Fibroblast of skin of right quadriceps (primary cell): ENCODE data around the gene DIAPH2.
A peak's percentile ranks its signal among the peaks of the same experiment; 100 is the strongest.

ENCODE experiments used
- DNase-seq: peaks from one replicate; pipeline ENCODE4 v3.0.0-alpha.2; 2013

Gene DIAPH2

DNA sequence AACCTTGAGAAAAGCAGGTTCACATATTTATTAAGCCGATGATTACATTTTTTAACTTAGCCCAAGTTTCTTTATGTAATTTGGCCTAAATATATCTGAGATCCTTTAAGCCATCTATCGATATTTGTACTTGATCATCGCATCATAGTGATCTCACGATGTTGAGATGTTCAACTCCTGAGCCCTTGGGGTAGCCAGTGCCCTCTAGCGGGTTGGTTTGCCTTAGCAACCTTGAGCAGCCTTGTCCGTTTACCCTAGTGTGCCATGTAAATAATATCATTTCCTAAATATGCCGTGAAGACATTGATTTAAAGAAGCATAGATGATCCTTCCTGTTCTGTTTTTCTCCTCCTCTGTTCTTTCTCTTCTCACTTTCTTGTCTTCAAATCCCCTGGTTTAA is 631.3 kb downstream of the DIAPH2 start:
- no peak for DNase-seq

DNA sequence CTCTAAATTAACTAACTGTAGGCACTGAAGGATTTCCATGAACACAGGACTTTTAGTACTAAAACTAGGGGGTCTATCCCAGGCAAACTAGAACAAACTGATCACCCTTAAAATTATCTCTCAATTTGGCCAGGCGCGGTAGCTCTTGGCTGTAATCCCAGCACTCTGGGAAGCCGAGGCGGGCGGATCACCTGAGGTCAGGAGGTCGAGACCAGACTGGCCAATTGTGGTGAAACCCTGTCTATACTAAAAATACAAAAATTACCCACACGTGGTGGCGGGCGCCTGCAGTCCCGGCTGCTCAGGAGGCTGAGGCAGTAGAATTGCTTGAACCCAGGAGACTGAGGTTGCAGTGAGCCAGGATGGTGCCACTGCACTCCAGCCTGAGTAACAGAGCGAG is 635.7 kb downstream of the DIAPH2 start:
- no peak for DNase-seq

DNA sequence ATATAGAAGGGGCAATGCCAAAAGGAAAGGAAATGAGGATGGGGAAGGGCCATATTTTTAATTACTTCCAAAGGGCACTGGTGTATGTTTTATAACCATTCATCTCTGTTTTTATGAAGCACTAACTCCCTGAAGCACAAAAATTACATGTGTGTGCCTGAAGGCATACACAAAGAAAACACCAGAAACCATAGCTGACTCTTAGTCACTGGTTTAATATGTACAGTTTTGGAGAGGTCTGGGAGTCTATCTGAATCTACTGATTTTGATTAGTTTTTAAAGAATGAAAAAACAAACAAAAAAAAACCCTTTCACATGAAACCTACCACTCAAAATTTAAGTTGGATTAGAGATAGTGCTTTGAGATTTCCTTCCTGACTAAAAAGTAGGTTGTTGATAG is 637.8 kb downstream of the DIAPH2 start:
- no peak for DNase-seq

DNA sequence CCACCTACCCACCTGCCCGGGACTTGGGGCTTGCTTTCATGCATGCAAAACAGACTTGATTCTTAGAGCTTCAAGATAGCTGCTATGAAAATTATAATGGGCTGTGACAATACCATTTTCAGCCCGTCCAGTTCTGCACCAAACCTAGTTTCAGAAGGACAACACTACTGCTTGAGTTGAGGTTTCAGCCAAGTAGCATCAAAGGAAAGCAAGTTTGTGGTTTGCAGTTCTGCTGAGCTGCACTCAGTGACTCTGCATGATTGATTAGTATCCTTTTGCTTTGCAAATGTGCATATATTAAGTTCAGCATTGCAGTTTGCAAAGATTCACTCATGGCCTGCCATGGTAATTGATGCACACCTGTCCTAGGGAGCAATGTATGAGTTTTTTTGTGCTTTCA is 641.8 kb downstream of the DIAPH2 start:
- DNase-seq, result no peak

DNA sequence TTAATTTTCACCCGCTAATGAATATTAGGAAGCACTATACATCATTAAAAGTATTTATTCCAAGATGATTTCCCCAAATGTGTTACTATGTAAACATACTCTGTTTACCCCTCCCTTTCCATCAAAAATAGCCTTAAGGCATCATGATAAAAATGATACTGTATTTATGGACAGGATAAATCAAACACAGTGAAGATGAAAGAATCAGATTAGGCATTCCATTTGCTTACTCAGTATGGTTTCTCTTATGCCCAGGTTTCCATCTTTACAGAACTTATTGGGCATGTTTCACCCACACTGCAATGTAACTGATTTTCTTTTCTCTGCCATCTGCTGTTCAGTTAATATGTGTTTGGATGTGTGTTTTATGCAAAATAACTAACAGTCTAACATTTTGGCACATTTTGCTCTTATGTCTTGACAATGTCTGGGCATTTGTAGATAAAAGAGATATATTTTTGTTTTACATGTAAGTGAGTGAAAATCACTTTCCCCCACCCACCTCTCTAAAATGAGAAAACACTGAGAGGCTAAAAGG is 644.3 kb downstream of the DIAPH2 start:
- no peak for DNase-seq

DNA sequence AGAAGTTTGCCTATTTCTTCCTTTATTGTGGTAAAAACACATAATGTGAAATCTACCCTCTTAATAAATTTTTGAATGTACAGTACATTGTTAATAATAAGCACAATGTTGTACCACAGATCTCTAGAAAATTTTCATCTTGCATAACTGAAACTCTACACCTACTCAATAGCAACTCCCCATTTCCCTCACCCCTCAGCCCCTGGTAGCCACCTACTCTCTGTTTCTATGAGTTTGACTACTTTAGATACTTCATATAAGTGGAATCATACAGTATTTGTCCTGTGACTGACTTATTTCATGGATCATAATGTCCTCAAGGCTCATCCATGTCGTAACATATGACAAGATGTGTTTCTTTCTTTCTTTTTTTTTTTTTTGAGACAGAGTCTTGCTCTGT is 645.5 kb downstream of the DIAPH2 start:
- DNase-seq, result no peak

DNA sequence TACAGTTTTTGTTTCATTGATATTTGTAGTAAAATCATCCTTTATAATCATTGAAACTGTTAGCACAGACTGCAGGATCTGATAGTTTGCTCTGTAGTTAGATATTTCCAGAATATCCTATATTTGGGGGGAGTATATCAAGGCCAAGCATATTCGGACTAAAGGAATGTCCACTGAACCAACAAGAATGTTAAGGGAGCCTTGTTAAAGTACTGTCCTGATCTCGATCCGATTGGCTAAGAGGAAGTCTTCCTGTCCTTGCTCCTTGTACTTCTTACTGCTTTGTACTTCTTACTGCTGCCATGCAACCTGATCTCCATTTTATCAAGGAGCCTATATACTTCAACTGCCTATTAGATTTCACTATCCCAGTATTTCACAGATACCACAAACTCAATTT is 648.3 kb downstream of the DIAPH2 start:
- peak; percentile 43 for DNase-seq

DNA sequence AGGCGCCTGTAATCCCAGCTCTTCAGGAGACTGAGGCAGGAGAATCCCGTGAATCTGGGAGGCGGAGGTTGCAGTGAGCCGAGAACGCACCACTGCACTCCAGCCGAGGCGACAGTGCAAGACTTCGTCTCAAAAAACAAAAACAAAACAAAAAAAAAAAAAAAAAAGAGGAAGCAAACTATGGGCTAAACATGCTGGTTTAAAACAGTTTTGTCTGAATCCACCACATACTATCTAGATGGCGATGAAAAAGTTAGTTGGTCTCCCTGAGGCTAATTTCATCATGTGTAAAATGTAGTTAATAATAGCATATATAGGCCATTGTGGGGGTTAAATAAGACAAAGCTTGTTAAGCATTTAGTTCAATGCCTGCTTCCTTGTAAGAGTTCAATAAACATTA is 650.2 kb downstream of the DIAPH2 start:
- DNase-seq, result no peak

DNA sequence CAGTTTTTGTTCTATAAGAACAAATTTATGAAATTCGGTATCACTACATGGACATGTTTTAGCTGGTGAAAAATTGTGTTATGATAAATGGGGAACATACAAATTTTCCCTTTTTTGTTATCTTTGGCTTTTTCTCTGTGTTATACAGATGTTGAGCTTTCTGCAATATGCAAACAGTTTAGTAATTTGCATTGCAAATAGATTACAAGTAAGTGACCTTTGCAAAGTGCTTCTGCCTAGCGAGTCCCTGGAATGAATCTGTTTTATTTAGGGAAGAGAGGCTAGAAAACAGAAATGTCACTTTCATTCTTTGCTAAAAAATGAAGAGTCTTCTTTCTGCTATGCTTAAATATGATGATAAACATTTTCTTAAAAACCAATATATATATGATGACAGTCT is 660.1 kb downstream of the DIAPH2 start:
- no peak for DNase-seq

DNA sequence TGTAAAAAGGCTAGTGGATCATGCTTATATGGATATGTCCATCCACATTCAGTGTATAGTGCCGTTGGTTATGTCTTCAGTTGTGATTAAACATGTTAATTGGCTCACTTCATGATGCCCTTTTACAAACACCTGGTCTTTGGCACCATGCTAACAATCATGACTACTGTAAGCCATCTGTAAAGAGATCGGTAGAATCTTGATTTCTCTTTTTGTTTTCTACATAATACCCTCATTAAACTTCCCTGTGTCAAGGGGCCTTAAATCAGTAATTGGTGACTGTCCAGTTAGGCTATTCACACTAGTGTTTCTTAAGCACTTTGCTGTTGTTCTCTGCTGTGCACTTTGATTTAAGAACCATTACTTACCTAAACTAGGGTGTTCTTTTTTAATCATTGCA is 674.3 kb downstream of the DIAPH2 start:
- DNase-seq, result no peak

DNA sequence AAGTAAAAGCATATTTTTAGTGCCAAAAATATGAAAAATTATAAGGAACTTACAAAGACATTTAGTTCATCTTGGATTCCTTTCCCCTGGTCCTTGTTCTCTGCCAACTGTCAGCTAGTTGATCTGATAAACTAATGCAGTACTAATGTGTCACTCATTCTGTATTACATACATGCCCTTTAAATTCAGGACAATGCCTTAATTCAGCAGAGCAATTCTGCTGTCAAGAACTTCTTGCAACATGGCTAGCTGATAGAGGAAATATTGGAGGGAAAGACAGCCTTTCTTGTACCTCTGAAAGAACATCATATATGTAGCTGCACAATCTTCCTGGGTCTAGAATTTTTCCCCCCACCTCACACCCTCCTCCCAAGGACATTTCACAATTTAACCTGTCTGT is 679.2 kb downstream of the DIAPH2 start:
- DNase-seq, result no peak

DNA sequence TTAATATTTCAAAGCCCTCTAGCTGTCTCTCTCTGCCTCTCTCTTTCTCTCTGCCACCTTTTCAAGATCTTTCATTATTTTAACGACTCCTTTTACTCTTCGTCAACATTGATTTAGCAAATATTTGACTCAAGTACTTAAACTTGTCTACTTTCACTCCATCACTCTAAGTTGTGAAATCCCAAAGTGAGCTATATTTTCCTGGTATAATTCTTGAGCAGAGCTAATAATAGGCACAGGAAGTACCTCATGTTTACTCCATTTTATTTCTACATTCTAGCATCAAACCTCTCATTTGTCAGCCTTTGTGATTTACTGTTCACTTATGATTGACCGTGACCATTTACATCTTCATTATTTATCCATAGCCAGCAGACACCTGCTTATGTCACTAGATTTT is 681.6 kb downstream of the DIAPH2 start:
- no peak for DNase-seq

DNA sequence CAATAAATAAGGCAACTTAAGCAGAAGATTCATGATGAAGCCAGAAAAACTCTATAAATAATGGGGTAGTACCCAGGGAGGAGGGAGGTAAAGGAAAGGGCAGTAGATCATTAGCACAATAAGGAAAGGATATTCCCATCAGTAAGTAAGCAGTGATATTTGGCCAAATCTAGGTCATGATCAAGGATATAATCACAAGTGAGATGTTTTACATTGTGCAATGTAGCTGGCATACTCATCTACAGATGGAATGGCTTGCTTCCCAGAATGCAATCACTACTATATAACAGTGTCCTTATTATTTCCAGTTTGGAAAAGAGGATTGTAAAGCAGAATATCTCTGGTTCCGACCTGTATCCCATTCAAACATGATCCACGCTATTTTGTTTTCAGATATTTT is 682.5 kb downstream of the DIAPH2 start:
- peak; percentile 9 for DNase-seq

DNA sequence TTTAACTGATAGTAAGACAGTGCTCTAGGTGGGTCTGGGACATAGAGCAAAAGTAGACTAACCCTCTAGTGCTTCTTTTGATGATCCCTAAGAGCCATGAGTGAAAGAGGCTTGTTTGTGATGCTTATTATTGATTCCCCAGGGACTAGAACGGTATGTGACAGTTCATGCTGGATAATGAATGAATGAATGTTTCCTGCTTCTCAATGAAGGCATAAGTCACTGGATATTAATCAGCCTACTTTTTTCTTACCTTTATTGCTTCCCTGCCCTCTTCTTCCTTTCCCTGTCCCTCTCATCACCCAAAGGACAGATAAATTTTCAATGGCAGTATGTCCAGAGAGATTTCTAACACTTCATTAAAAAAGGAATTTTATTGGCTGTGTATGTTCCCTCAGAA is 685.3 kb downstream of the DIAPH2 start:
- no peak for DNase-seq

DNA sequence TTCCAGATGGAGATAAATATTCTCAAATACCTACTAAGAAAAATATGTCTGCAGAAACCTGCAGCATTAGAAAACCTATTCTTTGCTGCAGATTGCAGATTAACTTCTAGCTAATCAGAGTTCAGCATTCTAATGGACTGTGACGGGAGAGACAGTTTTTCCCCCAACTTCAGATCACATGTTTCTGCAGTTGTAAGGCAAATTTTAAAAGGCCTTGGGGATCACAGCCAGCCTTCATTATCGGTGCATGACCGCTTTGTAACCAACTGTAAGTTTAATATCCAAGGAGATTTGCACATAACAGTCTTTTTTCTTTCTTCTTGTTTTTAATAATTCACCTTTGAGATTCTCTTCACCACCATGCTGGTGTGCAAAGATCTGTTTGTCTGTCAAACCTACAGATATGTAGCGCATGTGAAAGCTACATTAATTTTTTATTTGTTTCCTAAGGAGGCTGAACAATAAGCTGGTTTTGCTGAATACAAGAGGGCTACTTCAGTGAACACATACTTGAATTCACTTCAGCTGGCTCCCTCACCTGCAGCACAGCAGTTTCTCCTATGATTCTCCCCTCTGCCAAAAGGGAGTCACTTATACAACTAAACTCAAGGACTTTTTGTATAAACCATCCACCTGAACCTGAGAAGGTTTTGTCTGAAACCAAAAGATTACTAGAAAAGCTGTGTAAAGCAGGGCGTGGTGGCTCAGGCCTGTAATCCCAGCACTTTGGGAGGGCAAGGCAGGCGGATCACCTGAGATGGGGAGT is 687.5 kb downstream of the DIAPH2 start:
- no peak for DNase-seq

DNA sequence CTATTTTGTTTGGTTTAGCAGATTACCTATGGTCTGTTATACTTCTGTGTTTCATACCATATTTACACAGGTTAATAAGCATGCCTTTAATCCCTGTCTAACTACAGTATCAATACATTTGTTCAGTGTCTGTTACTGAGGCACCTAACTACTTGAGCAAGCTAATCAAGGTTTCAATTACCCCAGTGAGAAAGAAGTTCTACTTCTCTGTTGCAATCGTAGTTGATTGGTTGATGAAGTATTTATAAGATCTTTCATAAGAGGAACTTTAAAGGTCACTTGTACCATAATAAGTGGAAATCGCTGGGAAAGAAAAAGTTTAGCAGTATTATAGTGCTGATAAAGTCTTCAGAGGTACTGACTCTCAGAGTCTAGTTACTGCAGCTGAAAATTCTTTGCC is 689.6 kb downstream of the DIAPH2 start:
- no peak for DNase-seq

DNA sequence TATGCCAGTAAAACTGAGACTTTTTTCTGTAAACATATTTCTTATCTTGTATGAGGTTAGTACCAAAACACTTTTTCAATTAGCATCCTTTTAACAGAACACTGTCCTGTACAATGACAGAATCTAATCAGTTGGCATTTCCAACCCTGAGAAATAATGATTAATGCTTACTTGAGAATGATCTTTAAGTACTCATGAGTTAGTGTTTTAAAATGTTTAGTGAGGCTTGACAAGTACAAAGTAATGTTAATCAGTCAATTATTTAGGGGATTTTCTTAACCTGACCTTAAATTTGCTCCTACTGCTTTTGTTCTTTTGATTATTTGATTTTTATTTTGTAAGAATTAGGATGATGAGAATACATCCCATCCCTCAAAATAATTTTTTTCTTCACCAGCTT is 695.6 kb downstream of the DIAPH2 start:
- no peak for DNase-seq

DNA sequence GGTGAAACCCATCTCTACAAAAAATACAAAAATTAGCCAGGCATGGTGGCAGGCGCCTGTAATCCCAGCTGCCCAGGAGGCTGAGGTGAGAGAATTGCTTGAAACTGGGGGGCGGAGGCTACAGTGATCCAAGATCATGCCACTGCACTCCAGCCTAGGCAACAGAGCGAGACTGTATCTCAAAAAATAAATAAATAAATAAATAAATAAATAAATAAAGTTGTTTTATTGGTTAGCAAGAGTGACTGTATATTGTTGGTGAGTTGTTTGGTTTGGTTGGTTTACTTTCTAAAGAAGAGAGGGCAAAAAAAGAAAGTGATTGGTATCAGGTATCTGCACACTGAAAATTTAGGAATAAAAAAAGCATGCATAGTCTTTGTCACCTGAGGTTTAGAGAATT is 700.0 kb downstream of the DIAPH2 start:
- no peak for DNase-seq

DNA sequence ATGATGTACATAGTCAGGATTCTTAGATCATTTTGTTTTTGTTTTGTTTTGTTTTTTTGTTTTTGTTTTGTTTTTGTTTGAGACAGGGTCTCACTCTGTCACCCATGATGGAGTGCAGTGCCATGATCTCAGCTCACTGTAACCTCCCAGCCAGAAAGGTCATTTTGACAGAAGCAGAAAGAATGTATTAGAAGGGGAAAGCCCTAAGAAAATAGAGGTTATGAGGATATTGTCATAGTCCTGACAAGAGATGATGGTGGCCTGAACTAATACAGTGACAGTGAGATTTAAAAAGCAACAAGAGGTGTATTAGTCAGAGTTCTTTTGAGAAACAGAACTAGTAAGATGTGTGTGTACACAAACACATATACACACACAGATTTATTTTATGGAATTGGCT is 702.4 kb downstream of the DIAPH2 start:
- no peak for DNase-seq

DNA sequence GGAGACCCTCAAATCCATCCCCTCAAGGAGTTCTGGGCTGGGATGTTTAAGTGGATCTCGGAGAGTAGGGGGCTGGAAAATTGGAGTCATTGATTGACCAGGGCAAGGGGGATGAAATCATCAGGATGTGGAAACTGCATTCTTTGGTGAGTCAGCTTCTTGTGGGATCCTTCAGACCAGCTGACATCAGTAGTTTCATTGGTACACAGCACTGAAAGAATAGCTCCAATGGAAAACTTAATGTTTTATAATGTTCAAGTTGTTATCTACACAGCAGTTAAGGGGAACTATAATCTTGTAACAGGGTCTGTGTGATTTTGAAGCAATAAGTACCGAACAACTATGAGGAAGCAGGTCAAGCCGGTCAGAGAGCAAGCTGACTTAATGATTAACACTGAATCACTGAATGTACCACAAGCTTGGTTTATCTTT is 705.1 kb downstream of the DIAPH2 start:
- peak; percentile 74 for DNase-seq

DNA sequence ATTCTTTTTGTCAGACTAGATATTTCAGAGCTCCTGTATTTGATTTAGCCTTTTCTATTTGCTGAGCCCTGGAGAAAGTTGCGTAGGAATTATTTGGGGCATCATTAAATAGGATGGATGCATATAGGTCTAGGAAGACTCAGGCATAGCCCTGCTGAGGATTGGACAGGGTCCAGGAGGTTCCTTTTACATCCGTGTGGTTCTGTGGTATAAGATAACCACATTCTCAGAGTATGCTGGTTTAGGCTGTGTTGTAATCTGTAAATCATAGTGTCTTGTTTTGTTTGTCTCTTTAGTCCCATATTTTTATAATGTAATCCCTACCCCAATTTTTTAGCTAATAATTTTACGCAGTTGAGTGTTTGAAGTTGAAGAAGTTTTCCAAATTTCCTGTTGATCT is 712.7 kb downstream of the DIAPH2 start:
- DNase-seq, result peak; percentile 48

DNA sequence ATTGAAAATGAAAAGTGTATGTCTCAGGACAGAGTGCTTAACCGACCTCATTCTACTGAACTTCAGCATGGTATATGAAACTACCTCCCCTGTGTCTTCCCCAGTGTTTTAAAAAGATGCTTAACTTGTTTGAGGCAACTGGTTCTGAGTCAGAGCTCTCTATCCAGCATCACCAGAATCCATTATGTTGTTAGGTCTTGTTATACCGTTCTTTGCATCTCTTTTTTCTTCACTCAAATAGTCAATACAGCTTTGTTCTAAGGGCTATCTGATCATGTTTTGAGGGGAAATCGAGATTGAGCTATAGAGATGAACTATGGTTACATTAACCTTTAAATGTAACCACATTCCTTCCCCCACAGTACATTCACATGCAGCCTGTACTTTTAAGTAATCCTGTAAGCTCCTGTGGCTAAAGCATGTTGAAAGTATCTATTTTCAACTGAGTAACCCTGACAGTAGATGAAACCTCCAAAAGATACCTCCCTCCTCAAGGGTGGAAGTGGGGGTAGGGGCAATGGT is 713.4 kb downstream of the DIAPH2 start:
- peak; percentile 0 for DNase-seq

DNA sequence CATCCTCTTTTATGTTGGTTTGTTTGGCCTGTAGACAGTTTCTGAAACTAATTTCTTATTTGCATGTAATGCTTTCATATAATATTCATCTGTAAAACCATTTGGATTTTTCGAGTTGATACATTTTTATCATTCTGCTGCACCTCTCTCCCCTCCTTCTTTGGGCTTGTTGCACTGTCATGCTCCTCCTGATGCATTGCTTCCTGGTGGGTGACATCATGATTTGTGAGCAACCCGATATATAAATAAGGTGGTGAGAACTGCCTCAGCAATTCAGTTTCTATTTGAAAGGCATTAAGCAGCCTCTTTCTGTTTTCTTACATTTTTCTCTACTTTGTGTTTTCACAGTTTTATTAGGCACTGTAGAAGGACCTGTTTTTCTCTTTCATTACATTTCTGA is 714.8 kb downstream of the DIAPH2 start:
- peak; percentile 57 for DNase-seq

DNA sequence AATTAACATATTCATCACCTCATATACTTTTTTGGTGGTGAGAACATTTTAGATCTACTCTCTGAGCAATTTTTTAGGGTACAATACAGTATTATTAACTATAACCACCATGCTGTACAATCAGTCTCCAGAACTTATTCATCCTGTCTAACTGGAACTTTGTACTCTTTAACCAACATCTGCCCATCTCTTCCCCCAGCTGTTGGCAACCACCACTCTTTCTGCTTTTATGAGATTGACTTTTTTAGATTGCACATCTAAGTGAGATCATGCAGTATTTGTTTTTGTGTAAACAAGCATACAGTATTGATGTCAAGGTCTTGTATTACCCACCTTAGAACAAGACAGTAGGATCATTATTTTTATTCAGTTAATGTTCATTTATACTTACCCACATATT is 715.9 kb downstream of the DIAPH2 start:
- no peak for DNase-seq

DNA sequence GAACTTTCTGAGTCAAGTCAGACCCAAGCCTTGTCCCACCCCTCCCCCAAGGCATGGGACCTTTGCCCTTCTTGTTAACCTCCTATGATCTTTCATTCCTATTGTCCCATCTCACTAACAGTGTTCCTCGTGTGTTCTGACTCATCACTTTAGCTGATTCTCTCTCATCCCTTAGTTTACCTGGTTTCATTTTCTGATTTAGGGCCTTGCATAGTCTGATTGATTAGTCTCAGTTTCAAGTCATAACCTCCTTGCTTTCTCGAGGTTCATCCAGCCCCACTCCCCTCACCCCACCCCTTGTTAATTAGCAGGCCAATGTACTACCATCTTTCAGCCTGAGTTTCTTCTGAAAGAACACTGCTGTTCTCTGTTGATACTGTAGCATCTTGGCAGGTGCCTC is 716.5 kb downstream of the DIAPH2 start:
- no peak for DNase-seq
